Lower leg skin (tissue), 3 donors: Measurements from ENCODE around the gene OLAH.

Experiments
- CTCF ChIP-seq, 3 donors: fragments of 450-650 bp; IDR thresholded peaks; one replicate each; pipeline ENCODE4 v1.5.1; 2016; ENCODE audit warnings: antibody characterized with exemption in 3 of 3, mild to moderate bottlenecking in 3 of 3, moderate library complexity in 2 of 3
- POLR2A ChIP-seq, 2 donors: fragments of 450-650 bp; IDR thresholded peaks; one replicate each; pipeline ENCODE4 v1.6.1; 2016 to 2017; ENCODE audit warnings: antibody characterized with exemption in 2 of 2, mild to moderate bottlenecking in 1 of 2, moderate library complexity in 1 of 2

- TF ChIP-seq CTCF (IDR thresholded peaks at IDR 0.05) (no peak), POLR2A (IDR thresholded peaks at IDR 0.05) (no peak)
Measured at GRCh38 chr10:15053061-15053460, 9.3 kb downstream of the OLAH start.
